CD4-positive, alpha-beta T cell treated with Interleukin-17A for 4 hours (primary cell): Measurements from ENCODE around the gene DEFB114.

Experiments used
- DNase-seq: peaks from one replicate; pipeline ENCODE4 v3.0.0-alpha.2; 2020; ENCODE audit warnings: mixed read lengths

The DEFB114 gene

DNA sequence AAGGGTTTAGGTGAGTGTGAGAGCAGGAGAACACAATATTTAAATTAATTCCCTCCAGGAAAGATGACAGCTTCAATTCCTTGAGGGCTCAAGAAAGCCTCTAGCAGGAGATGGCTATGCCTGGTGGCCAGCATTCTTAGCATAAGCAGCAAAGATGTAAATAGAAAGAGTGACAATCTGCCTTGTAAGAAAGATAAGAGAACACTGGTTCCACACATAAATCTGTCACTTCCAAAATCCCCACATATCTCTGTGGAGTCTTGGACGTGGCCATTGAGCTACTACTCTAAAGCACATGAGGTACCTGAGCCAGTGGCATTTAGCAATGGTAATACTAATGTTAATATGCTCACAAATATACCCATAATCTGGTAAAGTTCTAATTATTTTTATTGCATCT is 29.2 kb downstream of the DEFB114 start:
- DNase-seq = no peak

- no peak for DNase-seq
These were observed 30.4 kb downstream of the DEFB114 start for GRCh38 chr6:49933526-49933925.

DNA sequence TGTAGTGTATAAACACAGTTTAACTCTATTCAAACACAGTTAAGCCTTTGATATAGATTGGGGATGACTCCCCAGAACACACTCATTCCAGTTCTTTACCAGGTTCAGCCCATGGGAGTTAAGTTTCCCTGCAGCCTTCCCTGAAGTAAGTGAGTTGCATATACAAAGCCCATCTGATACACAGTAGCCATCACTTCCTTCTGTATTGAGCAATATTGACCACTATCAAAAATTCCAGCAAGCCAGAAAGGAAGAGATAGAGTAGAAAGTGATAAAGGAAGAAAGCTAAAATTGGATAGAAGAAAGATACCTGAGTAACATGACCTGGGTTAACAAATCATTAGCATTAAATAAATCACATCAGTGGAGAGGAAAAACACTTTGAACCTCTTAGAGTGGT is 34.6 kb downstream of the DEFB114 start:
- DNase-seq = no peak

DNA sequence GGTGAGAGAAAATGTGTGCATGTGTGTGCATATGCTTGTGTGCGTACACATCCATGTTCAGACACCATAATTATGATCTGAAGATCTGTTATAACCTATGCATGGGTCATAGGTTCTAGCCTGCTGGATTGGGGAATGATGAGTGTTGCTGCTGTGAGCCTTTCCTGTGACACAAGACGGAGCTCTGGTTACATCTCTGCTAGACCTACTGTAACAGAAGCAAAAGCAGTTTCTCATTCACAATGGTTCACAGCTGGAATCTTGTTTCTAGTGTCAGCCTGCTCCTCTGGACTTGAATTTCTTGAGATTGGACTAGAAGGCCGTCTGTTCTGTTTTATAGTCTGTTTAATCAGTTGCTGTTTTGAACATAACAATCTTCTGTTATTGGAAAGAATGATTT is 40.1 kb downstream of the DEFB114 start:
- DNase-seq = no peak

DNA sequence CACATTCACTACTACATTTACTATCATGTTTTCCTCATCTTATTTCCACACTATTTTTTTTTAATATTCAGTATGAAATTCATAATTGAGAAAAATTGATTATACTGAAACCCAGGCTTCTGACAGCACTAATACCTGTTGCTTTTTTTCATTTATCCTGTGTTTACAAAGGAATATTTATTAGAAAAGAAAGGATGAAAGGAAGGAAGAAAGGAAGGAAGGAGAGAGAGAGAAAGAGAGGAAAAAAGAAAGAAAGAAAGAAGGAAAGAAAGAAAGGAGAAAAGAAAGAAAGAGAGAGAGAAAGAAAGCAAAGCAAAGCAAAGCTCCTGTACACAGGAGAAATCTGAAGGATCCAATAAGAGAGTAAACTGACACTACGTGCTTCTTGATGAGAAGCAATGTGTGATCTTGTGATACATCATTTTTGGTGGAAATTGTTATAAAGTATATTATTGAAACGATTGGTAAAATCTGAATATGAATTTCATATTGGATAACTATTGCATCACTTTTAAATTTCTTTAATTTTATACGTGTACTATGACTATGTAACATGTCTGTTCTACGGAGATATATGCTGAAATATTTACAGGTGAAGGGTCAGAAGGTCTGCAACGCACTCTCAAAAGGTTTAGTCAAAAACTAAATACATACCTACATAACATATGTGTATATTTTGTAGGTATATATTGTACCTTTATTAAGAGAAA is 43.9 kb downstream of the DEFB114 start:
- DNase-seq = no peak

- no peak for DNase-seq
These were observed 44.7 kb downstream of the DEFB114 start for GRCh38 chr6:49919261-49919660.

DNA sequence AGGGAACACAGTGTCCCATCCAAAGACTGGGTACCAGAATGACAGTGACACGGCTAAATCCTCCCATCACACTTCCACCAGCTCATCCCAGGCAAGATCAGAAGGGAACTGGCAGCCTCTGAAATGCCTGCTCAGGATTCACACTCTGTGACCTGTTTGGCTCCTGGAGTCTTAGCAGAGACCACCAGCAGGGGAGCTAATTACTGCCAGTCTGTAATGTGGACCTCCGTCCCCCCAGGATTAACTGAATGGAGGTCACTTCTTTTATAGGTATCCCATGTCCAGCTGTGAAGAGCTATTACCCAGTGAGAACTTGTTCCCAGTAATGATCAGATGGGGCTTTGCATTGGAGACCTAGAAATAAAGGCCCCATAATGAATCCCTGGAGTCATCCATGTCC is 45.2 kb downstream of the DEFB114 start:
- no peak for DNase-seq

GRCh38 chr6:49915035-49915434 is 48.9 kb downstream of the DEFB114 start:
- no peak for DNase-seq

GRCh38 chr6:49913636-49914375 is 50.2 kb downstream of the DEFB114 start:
- DNase-seq = no peak

GRCh38 chr6:49912196-49912595 is 51.8 kb downstream of the DEFB114 start:
- DNase-seq = no peak

DNA sequence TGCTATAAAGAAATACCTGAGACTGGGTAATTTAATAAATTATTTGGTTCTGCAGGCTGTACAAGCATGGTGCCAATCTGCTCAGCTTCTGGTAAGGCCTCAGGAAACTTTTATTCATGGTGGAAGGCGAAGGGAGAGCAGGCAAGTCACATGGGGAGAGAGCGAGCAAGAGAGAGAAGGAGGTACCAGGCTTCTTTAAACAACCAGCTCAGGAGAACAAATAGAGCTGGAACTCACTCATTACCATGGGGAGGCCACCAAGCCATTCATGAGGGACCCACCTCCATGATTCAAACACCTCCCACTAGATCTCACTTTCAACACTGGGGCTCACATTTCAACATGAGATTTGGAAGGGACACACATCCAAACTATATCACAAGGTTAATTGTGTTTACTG is 52.7 kb downstream of the DEFB114 start:
- no peak for DNase-seq
